Activated naive CD4-positive, alpha-beta T cell treated with anti-CD3 and anti-CD28 coated beads, Interleukin-2, amount 10 ng/mL, durations not matched to agents 7 days and 5 days (primary cell): ENCODE results near the gene PRSS2.
"Not testable (repeated sequence)": the region's sequence is repeated elsewhere in the genome, so short reads cannot be mapped to it uniquely, and the experiment has no call there.

Experiments used
- CTCF ChIA-PET: fragments of 350-600 bp; sonication (Branson Sonifier 250); formaldehyde crosslinking; loops from one replicate; lab custom pipeline; 2021; ENCODE audit warnings: antibody characterized with exemption; lab: Charles Lee
- DNase-seq: peaks from one replicate; pipeline ENCODE4 v3.0.0-alpha.2; 2020
- H3K27ac Mint-ChIP-seq: one replicate; pipeline ENCODE4 v1.8.0; 2021; ENCODE audit warnings: mild to moderate bottlenecking, moderate library complexity, mixed read lengths
- H3K27me3 Mint-ChIP-seq: one replicate; pipeline ENCODE4 v1.8.0; 2021; ENCODE audit warnings: mild to moderate bottlenecking, mixed read lengths
- H3K36me3 Mint-ChIP-seq: one replicate; pipeline ENCODE4 v1.8.0; 2021; ENCODE audit warnings: mixed read lengths
- H3K4me1 Mint-ChIP-seq: one replicate; pipeline ENCODE4 v1.8.0; 2021; ENCODE audit warnings: mixed read lengths
- H3K4me3 Mint-ChIP-seq: one replicate; pipeline ENCODE4 v1.8.0; 2021; ENCODE audit warnings: mild to moderate bottlenecking, moderate library complexity, mixed read lengths
- H3K9me3 Mint-ChIP-seq: one replicate; pipeline ENCODE4 v1.8.0; 2021; ENCODE audit warnings: mixed read lengths

Gene PRSS2

DNA sequence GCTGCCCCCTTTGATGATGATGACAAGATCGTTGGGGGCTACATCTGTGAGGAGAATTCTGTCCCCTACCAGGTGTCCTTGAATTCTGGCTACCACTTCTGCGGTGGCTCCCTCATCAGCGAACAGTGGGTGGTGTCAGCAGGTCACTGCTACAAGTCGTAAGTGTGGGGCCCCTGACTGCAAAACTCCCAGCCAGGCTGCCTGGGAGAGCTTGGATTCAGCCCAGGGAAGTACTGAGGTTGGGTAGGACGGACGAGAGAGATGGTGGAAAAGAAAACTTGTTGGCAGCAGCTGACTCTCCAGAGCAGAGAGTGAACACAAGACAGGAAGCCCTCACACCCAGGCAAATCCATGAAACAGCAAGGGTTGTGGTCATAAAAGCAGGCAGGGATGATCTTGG, 1.3 kb downstream of the PRSS2 start:
- Mint-ChIP-seq H3K27ac (no peak overlapping the region), H3K4me1 (peaks cover 2% of the 10 kb centered on the region), H3K9me3 (no peaks in the 10 kb centered on the region), H3K36me3 (no peaks in the 10 kb centered on the region), H3K27me3 (peaks cover 16% of the 10 kb centered on the region), H3K4me3 (no peak overlapping the region)
- DNase-seq = no peak
- CTCF ChIA-PET = interaction anchor here (0.6 to 1.1 kb wide), 2 partner anchors 135 to 212 kb away, joined by 3 read pairs; no protein-coding TSS in a partner anchor

DNA sequence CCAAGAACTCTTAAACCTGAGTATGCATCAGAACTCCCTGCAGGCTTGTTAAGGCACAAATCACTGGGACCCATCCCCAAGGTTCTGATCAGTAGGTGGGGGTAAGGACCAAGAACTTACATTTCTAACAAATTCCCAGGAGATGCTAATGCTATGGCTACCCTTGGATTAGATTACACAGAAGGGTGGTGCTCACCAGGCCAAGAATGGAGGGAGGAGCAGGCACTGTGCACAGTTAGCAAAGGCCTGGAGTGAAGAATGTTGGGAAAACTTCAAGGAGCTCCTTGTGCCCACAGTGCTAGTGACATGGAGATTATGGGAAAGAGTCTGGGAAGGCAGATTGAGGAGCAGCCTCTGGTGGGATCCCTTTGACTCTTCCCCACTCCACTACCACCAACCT, 1.9 kb downstream of the PRSS2 start:
- Mint-ChIP-seq H3K27ac (no peak overlapping the region), H3K4me1 (peaks cover 3% of the 10 kb centered on the region), H3K4me3 (no peak overlapping the region), H3K9me3 (no peaks in the 10 kb centered on the region), H3K27me3 (peaks cover 11% of the 10 kb centered on the region), H3K36me3 (no peaks in the 10 kb centered on the region)
- no peak for DNase-seq
- CTCF ChIA-PET = no interaction called here

DNA sequence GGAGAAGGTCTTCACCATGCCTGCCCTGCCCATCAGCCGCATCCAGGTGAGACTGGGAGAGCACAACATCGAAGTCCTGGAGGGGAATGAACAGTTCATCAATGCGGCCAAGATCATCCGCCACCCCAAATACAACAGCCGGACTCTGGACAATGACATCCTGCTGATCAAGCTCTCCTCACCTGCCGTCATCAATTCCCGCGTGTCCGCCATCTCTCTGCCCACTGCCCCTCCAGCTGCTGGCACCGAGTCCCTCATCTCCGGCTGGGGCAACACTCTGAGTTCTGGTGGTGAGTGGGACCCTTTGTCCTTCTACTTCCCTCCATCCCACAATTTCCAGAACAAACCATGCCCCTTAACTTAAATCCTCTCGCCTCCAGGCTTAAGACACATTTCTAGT, 2.5 kb downstream of the PRSS2 start:
- CTCF ChIA-PET = no interaction called here
- Mint-ChIP-seq H3K27me3 (peaks cover 9% of the 10 kb centered on the region), H3K4me3 (no peak overlapping the region), H3K4me1 (peaks cover 7% of the 10 kb centered on the region), H3K36me3 (no peaks in the 10 kb centered on the region), H3K9me3 (no peaks in the 10 kb centered on the region), H3K27ac (no peak overlapping the region)
- no peak for DNase-seq

DNA sequence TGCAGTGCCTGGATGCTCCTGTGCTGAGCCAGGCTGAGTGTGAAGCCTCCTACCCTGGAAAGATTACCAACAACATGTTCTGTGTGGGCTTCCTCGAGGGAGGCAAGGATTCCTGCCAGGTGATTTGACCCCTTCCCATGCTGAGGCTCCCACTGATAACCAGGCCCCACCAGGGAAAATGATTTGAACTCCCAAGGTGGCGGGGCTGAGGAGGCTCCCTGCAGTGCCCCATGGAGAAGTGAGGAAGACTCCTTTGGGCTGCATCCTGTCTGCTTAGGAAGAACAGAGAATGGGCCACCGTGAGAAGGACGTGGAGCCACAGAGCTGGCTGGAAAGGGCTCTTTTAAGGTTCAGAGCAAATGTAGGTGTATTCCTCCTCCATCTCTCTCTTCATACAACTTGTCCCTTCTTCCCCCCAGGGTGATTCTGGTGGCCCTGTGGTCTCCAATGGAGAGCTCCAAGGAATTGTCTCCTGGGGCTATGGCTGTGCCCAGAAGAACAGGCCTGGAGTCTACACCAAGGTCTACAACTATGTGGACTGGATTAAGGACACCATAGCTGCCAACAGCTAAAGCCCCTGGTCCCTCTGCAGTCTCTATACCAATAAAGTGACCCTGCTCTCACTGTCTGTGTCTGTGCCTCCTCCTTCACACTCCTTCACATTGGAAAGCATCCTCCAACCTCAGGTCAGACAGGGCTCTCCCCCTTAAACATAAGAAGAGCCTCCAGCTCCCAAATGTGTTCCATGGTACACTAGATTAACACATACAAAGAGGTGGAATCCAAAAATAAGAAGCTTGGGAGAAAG, 3.4 kb downstream of the PRSS2 start:
- Mint-ChIP-seq H3K27ac (no peak overlapping the region), H3K27me3 (peaks cover 9% of the 10 kb centered on the region), H3K4me3 (no peak overlapping the region), H3K9me3 (no peaks in the 10 kb centered on the region), H3K36me3 (no peaks in the 10 kb centered on the region), H3K4me1 (peaks cover 7% of the 10 kb centered on the region)
- no peak for DNase-seq
- CTCF ChIA-PET = no interaction called here

DNA sequence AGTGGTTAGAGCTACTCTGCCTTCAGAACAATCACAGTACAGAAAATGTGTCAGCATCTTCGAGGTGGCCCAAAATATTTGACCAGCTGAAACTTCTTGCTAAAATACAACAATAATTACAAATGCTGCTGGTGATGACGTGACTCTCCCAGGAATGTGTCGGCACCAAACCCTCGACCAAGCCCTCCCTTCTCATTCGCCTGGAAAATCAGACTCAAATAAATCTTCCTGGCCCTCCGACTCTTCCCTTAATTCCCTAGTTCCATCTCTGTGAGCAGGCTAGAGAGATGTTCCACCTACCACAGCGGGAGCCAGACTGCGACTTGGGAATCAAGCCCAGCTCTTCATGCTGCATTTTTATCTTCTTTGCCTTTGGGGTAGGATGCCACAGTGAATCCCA, 4.1 kb downstream of the PRSS2 start:
- DNase-seq = no peak
- Mint-ChIP-seq H3K4me3 (no peak overlapping the region), H3K9me3 (no peaks in the 10 kb centered on the region), H3K4me1 (peaks cover 7% of the 10 kb centered on the region), H3K27ac (no peak overlapping the region), H3K36me3 (no peaks in the 10 kb centered on the region), H3K27me3 (peaks cover 9% of the 10 kb centered on the region)
- CTCF ChIA-PET = no interaction called here

DNA sequence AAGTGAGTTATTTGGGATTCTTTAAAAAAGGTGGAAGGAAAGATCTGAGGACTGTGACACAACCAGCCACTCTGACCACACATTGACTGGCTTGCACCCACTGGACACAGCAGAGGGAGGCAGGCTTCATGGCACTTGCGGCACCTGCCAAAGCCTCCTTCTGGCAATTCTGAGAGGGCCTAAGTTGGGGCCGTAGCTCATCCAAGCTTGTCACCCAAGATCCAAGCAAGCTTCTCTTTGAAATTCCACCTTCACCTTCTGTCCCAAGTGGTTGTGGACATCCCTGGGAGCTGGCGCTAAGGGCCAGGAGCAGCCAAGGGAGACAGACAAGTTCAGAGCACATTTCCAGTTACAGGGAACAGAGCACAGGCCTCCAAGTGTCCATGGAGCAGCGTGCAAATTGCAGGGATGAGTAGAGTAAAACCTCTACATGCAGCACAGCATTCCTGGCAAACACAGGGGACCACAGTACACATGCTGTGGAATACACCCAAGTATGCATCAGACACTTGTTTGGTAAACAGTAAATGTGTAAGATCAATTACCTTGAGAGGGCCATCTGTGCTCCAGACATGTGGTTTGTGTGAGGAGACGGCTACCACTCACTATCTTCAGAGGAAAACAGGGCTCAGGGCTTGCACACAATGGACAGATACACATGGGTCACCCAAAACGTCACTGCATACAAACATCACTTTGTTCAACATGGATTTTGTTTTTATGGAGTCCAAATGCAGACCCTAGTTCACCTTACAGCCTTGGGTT, 4.8 kb downstream of the PRSS2 start:
- H3K9me3 Mint-ChIP-seq, H3K36me3 Mint-ChIP-seq, H3K4me3 Mint-ChIP-seq, H3K27me3 Mint-ChIP-seq, H3K4me1 Mint-ChIP-seq, DNase-seq, CTCF ChIA-PET, H3K27ac Mint-ChIP-seq: not testable (repeated sequence)

DNA sequence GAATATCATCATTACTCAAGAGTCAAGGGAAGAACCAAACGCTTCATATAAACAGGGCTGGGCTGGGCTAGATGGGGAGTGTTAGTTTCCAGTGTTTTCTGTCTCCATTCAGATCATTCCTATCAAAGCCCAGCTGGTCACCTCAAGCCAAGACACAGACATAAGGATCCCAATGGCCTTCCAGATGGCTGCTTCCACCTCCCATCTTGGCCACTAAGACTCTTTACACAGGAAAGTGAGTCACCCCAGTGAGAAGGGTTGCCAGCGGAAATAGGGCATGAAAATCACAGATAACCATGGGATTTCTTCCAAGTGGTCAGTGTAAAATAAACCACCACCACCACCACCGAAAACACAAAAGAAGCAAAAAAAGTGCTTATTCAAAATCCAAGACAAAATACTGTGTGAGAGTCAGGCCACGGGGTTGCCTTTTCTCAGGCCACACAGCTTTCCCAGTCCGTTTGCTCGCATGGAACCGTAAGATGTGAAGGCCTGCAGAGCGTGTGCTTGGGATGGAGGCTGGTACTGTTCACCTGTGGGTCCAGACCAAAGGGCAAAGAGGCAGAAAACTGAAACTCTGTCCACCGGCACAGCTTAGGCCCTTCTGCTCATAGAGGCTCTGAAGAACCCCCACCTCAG, 5.6 kb downstream of the PRSS2 start:
- CTCF ChIA-PET = no interaction called here
- H3K27me3 Mint-ChIP-seq = peaks cover 9% of the 10 kb centered on the region
- H3K36me3 Mint-ChIP-seq = no peaks in the 10 kb centered on the region
- no peak for DNase-seq
- H3K4me3 Mint-ChIP-seq = no peak overlapping the region
- no peak overlapping the region for H3K27ac Mint-ChIP-seq
- no peaks in the 10 kb centered on the region for H3K9me3 Mint-ChIP-seq
- peaks cover 5% of the 10 kb centered on the region for H3K4me1 Mint-ChIP-seq

DNA sequence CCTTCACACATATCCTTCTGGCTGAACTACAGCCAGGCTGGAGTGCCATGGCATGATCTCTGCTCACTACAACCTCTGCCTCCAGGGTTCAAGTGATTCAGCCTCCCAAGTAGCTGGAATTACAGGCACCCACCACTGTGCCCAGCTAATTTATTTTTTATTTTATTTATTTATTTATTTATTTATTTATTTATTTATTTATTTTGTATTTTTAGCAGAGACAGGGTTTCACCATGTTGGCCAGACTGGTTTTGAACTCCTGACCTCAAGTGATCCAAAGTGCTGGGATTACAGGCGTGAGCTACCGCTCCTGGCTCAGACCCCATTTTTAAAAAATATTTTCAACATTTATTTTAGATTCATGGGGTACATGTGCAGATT, 6.1 kb downstream of the PRSS2 start:
- CTCF ChIA-PET, H3K27me3 Mint-ChIP-seq, H3K9me3 Mint-ChIP-seq, H3K27ac Mint-ChIP-seq, H3K4me3 Mint-ChIP-seq, DNase-seq, H3K4me1 Mint-ChIP-seq, H3K36me3 Mint-ChIP-seq: not testable (repeated sequence)

DNA sequence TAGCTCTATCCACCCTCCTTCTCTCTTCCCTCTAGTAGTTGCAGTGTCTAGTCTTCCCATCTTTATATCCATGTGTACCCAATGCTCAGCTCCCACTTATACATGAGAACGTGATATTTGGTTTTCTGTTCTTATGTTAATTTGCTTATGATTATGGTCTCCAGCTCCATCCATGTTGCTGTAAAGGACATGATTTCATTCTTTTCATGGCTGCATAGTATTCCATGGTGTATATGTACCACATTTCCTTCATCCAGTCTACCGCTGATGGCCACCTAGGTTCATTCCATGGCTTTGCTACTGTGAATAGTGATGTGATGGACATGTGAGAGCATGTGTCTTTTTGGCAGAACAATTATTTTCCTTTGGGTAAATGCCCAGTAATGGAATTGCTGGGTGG, 6.5 kb downstream of the PRSS2 start:
- peaks cover 9% of the 10 kb centered on the region for H3K27me3 Mint-ChIP-seq
- peaks cover 8% of the 10 kb centered on the region for H3K4me1 Mint-ChIP-seq
- no peaks in the 10 kb centered on the region for H3K36me3 Mint-ChIP-seq
- CTCF ChIA-PET = no interaction called here
- no peak for DNase-seq
- H3K27ac Mint-ChIP-seq = no peak overlapping the region
- H3K9me3 Mint-ChIP-seq = no peaks in the 10 kb centered on the region
- H3K4me3 Mint-ChIP-seq = no peak overlapping the region

DNA sequence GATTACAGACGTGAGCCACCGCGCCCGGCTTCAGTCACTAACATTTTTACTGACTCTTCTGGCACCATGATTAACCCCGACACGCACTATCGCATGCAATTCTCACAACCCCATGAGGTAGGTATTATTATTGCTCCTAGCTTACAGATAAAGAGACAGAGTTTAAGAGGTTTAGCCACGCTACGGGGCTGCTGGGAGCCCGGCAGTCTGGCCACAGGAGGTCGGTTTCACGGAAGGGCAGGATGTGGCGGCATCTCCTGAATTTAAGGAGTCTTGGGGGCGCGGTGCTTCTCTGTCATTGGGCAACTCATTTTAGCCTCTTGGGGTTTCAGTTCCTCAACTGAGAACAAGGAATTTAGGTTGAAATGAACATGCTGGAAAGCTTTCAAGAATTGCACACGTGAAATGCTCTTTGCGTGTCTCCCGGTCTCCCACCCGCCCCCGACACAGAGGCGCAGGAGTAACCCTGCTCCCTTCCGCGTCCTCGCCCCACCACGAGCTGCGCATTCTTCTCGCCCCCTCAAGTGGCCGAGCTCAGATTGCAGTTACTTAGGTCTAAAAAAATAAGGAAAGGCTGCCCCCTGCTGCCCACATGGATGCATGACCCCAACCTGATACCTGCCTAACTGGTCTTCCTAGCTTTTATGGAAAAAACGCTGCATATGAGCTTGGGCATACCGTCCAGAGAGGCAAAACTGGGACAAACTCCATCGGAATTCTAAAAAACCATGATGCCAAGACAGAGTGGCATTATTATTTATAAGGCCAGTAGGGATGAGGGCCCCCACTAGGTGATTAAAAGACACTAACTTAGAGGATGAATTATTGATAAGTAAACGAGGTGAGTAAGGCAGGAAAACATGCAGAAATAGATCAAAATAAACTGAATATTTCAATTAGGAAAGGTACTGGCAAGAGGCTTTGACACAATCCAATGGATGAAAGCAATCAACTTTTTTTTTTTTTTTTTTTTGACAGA, 12.4 kb downstream of the PRSS2 start:
- peak overlapping the region; percentile 75 for H3K4me3 Mint-ChIP-seq
- peaks cover 22% of the 10 kb centered on the region for H3K4me1 Mint-ChIP-seq
- H3K27ac Mint-ChIP-seq = peak overlapping the region; percentile 100

DNA sequence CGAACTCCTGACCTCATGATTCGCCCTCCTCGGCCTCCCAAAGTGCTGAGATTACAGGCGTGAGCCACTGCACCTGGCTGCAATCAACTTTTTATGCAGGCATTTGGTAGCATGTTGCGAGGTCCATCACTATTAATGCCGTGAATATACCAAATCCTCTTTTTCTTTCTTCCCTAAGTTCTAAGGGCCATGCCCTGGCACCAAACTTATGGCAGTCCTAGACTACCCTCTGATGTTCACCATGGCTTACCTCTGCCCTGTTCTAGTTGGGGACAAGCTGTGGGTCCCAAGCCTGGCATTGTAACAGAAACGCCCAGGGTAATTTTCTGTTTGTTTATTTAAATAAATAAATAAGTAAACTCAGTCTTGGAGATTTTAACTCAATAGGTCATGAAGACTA, 13.3 kb downstream of the PRSS2 start:
- H3K27ac Mint-ChIP-seq = peak overlapping the region; percentile 100
- H3K4me1 Mint-ChIP-seq = peaks cover 22% of the 10 kb centered on the region
- H3K36me3 Mint-ChIP-seq = peaks cover 19% of the 10 kb centered on the region
- CTCF ChIA-PET = interaction anchor here (0.7 to 21.8 kb wide), 7 partner anchors 9 to 155 kb away, joined by 3 to 346 read pairs (median 30); no protein-coding TSS in a partner anchor
- H3K27me3 Mint-ChIP-seq = no peaks in the 10 kb centered on the region
- no peak for DNase-seq
- H3K9me3 Mint-ChIP-seq = no peaks in the 10 kb centered on the region
- H3K4me3 Mint-ChIP-seq = peak overlapping the region; percentile 5

More for the DNA sequence above, 12.4 kb downstream of the PRSS2 start:
- DNase-seq = peak; percentile 86
- no peaks in the 10 kb centered on the region for H3K9me3 Mint-ChIP-seq
- no peaks in the 10 kb centered on the region for H3K27me3 Mint-ChIP-seq
- H3K36me3 Mint-ChIP-seq = peaks cover 11% of the 10 kb centered on the region
- CTCF ChIA-PET = interaction anchor here (0.6 to 21.8 kb wide), 17 partner anchors 10 to 249 kb away, joined by 3 to 346 read pairs (median 5); no protein-coding TSS in a partner anchor

DNA sequence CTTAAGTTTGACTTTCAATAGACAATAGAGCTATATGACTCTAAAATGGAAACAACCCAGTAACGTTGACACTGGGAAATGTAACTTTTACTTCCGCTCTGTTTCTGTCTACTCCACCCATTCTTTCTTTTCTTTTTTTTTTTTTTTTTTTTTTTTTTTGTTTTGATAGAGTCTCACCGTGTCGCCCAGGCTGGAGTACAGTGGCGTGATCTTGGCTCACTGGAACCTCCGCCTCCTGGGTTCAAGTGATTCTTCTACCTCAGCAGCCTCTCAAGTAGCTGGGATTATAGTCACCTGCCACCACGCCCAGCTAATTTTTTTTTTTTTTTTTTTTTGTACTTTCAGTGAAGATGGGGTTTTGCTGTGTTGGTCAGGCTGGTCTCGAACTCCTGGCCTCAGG, 13.9 kb downstream of the PRSS2 start:
- peak; percentile 69 for DNase-seq
- H3K9me3 Mint-ChIP-seq = no peaks in the 10 kb centered on the region
- H3K36me3 Mint-ChIP-seq = peaks cover 24% of the 10 kb centered on the region
- H3K4me3 Mint-ChIP-seq = peak overlapping the region; percentile 73
- no peaks in the 10 kb centered on the region for H3K27me3 Mint-ChIP-seq
- CTCF ChIA-PET = interaction anchor here (0.6 to 21.8 kb wide), 6 partner anchors 26 to 152 kb away, joined by 3 to 346 read pairs (median 48); no protein-coding TSS in a partner anchor
- peaks cover 22% of the 10 kb centered on the region for H3K4me1 Mint-ChIP-seq
- H3K27ac Mint-ChIP-seq = peak overlapping the region; percentile 100

DNA sequence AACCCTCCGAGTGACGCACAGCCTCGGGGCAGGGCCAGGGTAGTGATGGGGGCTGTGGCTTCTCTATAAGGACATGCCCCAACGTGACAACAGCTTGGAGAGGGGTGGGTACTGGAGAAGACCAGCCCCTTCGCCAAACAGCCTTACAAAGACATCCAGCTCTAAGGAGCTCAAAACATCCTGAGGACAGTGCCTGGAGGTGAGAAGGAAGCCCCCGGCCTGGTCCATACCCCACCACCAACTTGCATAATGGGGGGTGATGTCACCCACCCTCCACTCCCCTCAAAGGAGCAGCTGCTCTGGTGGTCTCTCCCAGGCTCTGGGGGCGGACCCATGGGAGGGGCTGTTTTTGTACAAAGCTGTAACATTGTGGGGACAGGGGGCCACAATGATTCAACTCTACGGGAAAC, 15.1 kb downstream of the PRSS2 start:
- Mint-ChIP-seq H3K27me3 (no peaks in the 10 kb centered on the region), H3K4me1 (peaks cover 22% of the 10 kb centered on the region), H3K4me3 (peak overlapping the region; percentile 73), H3K27ac (peak overlapping the region; percentile 100), H3K9me3 (no peaks in the 10 kb centered on the region), H3K36me3 (peaks cover 35% of the 10 kb centered on the region)
- peak; percentile 87 for DNase-seq
- CTCF ChIA-PET = interaction anchor here (0.9 to 21.8 kb wide), 7 partner anchors 12 to 250 kb away, joined by 3 to 346 read pairs (median 6); no protein-coding TSS in a partner anchor
